Tibial nerve (tissue), 3 donors: Measurements from ENCODE around the gene MT1E.

Experiments used
- POLR2A ChIP-seq, 2 donors: fragments of 450-650 bp; IDR thresholded peaks; one replicate each; pipeline ENCODE4 v1.6.1; 2017; ENCODE audit warnings: antibody characterized with exemption in 2 of 2, mild to moderate bottlenecking in 2 of 2, moderate library complexity in 2 of 2
- TF ChIP-seq, protein P1 (sequence below), 5 experiments: fragments of 200-600 bp in 3 of 5; fragments of 450-650 bp in 2 of 5; sonication (generic) in 3 of 5; IDR thresholded peaks; one replicate each; pipeline ENCODE4 v1.5.1; 2016 to 2019; ENCODE audit warnings: antibody characterized with exemption in 5 of 5, mild to moderate bottlenecking in 3 of 5, moderate library complexity in 2 of 5

DNA sequence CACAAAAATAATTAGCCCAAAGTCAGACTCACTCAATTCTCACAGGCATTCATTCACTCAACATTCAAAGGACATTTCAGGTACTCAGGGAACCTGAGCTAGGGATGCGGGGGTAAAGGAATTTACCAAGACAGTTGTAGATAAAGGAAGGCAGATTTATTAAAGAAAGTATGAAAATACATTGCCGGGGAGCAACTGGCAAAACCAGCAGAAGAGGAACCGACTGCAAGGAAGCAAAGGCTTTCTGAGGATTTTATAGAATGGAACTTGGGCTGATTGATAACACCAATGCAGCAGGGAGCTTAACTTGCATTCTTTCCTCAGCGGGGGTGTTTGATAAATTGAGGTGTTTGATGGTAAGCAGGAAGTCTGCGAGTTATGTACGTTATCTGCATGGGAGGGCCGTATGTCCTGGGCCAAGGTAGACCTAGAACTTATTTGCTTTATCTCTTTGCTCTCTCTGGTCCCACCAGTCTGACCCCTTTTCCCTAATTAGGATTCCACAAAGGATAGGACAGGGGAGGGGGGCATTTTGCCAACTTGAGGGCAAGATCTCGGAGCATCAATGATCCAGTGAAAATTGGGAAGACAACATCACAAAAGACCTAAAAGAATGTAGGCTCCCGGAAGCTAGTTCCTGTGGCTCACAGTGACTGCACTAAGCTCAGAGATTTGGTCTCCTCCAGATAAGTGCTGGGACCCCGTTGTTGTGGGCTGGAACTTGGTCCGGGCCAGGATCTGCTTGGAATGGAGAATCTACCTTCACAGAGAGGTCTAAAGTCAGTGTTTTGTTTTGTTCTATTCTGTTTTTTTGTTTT is 42.0 kb upstream of the MT1E start:
- no peak for TF ChIP-seq POLR2A (IDR thresholded peaks at IDR 0.05)
- TF ChIP-seq, protein P1, sequence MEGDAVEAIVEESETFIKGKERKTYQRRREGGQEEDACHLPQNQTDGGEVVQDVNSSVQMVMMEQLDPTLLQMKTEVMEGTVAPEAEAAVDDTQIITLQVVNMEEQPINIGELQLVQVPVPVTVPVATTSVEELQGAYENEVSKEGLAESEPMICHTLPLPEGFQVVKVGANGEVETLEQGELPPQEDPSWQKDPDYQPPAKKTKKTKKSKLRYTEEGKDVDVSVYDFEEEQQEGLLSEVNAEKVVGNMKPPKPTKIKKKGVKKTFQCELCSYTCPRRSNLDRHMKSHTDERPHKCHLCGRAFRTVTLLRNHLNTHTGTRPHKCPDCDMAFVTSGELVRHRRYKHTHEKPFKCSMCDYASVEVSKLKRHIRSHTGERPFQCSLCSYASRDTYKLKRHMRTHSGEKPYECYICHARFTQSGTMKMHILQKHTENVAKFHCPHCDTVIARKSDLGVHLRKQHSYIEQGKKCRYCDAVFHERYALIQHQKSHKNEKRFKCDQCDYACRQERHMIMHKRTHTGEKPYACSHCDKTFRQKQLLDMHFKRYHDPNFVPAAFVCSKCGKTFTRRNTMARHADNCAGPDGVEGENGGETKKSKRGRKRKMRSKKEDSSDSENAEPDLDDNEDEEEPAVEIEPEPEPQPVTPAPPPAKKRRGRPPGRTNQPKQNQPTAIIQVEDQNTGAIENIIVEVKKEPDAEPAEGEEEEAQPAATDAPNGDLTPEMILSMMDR (IDR thresholded peaks at IDR 0.05) = no peak
